Choroid plexus epithelial cell (primary cell): Measurements from ENCODE around the gene ANAPC15.

Experiments
- DNase-seq: peaks from one replicate; pipeline ENCODE4 v3.0.0-alpha.2; 2010; ENCODE audit warnings: low read depth
- H3K4me3 ChIP-seq: 2 replicates; pipeline ENCODE4 v1.5.1; 2011; ENCODE audit warnings: low read depth, mild to moderate bottlenecking, control low read depth, low read length, moderate library complexity
- CTCF ChIP-seq: conservative IDR thresholded peaks from 2 replicates; pipeline ENCODE4 v1.5.1; 2011; ENCODE audit warnings: low read depth, mild to moderate bottlenecking, control low read depth, inconsistent platforms, low read length, moderate library complexity

ANAPC15 gene

GRCh38 chr11:72085621-72086351, 26.7 kb downstream of the ANAPC15 start:
- no peak for DNase-seq
- H3K4me3 ChIP-seq = no peak overlapping the region
- TF ChIP-seq CTCF = no peak

GRCh38 chr11:72084965-72085364, 27.5 kb downstream of the ANAPC15 start:
- no peak overlapping the region for H3K4me3 ChIP-seq
- no peak for DNase-seq
- TF ChIP-seq CTCF = no peak

- TF ChIP-seq CTCF = no peak
Observed at GRCh38 chr11:72084076-72084475, 28.4 kb downstream of the ANAPC15 start.

GRCh38 chr11:72083414-72083813, 29.1 kb downstream of the ANAPC15 start:
- TF ChIP-seq CTCF = no peak
- H3K4me3 ChIP-seq = no peak overlapping the region
- no peak for DNase-seq

More at GRCh38 chr11:72084076-72084475, 28.4 kb downstream of the ANAPC15 start:
- DNase-seq = no peak
- H3K4me3 ChIP-seq = no peak overlapping the region

GRCh38 chr11:72081821-72082453, 30.6 kb downstream of the ANAPC15 start:
- no peak overlapping the region for H3K4me3 ChIP-seq

GRCh38 chr11:72081184-72081644, 31.3 kb downstream of the ANAPC15 start:
- TF ChIP-seq CTCF = no peak
- DNase-seq = no peak
- H3K4me3 ChIP-seq = peak overlapping the region; percentile 69

More at GRCh38 chr11:72081821-72082453, 30.6 kb downstream of the ANAPC15 start:
- no peak for TF ChIP-seq CTCF
- no peak for DNase-seq
